GM19324 (cell line): ENCODE data around the gene FMO5.
"Not testable (repeated sequence)": the region's sequence is repeated elsewhere in the genome, so short reads cannot be mapped to it uniquely, and the experiment has no call there.

Source experiments
- ATAC-seq: cut with Tn5 transposase; IDR thresholded peaks from one replicate; pipeline ENCODE4 v1.9.1; 2021; ENCODE audit warnings: mild to moderate bottlenecking, moderate library complexity; ENCODE audit not compliant: unreplicated experiment, low FRiP score

Gene FMO5

GRCh38 chr1:147240131-147240721 lies 15.1 kb upstream of the FMO5 start:
- ATAC-seq, result not testable (repeated sequence)

DNA sequence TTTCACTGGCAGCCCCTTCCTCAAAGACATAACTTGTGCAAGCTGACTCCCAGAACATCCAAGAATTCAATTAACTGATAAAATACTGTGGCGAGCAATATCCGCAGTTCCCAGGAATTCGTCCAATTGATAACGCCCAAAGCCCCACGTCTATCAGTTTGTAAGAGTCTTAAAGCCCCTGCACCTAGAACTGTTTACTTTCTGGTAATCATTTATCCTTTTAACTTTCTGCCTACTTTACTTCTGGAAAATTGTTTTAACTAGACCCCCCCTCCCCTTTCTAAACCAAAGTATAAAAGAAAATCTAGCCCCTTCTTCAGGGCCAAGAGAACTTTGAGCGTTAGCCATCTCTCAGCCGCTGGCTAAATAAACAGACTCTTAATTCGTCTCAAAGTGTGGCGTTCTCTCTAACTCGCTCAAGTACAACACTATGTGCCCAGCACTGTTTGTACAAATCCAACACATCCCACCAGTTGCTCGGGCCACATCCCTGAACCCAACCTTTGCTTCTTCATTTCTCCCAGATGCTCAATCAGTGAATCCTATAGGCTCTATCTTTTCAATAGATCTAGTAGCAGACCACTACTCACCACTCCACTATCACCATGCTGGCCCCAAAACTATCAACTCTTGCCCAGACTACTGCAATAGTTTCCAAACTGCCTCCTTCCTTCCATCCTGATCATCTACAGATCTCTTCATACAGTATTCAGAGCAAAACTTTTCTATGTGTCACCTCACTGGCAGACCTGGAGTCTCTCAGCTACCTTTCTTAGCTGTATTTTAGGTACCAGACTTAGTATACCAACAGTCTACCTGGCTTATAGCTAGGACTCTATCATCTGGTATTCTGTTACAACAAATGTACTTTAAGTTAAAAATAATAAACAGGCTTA lies 14.0 kb upstream of the FMO5 start:
- ATAC-seq, result no peak

- ATAC-seq, result no peak
These were observed 13.1 kb upstream of the FMO5 start for GRCh38 chr1:147238053-147238902.

- ATAC-seq, result no peak
These were observed 12.0 kb upstream of the FMO5 start for GRCh38 chr1:147236959-147237791.

GRCh38 chr1:147236448-147236847 lies 11.3 kb upstream of the FMO5 start:
- ATAC-seq, result no peak

GRCh38 chr1:147235822-147236221 lies 10.7 kb upstream of the FMO5 start:
- no peak for ATAC-seq

- not testable (repeated sequence) for ATAC-seq
These were observed 8.8 kb upstream of the FMO5 start for GRCh38 chr1:147233903-147234302.

DNA sequence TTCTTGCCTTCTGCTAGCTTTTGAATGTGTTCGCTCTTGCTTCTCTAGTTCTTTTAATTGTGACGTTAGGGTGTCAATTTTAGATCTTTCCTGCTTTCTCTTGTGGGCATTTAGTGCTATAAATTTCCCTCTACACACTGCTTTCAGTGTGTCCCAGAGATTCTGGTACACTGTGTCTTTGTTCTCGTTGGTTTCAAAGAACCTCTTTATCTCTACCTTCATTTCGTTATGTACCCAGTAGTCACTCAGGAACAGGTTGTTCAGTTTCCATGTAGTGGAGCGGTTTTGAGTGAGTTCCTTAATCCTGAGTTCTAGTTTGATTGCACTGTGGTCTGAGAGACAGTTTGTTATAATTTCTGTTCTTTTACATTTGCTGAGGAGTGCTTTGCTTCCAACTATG lies 5.9 kb upstream of the FMO5 start:
- not testable (repeated sequence) for ATAC-seq

- no peak for ATAC-seq
These were observed 1.2 kb downstream of the FMO5 start for GRCh38 chr1:147223740-147224615.

- ATAC-seq, result no peak
These were observed 6.5 kb downstream of the FMO5 start for GRCh38 chr1:147218606-147219005.

DNA sequence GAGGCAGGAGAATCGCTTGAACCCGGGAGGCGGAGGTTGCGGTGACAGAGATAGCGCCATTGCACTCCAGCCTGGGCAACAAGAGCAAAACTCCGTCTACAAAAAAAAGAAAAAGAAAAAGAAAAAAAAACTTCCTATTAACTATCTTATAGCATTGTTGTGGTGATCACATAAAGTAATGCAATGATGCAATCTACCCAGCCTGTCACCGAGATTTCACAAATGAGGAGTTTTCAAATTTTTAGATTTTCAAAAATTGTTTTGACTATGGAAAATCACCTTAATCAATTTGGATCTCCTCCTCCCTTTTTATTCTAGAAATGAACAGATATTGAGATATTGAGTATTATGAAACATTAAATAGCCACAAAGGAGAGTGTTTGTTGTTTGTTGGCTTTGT lies 8.0 kb downstream of the FMO5 start:
- no peak for ATAC-seq

DNA sequence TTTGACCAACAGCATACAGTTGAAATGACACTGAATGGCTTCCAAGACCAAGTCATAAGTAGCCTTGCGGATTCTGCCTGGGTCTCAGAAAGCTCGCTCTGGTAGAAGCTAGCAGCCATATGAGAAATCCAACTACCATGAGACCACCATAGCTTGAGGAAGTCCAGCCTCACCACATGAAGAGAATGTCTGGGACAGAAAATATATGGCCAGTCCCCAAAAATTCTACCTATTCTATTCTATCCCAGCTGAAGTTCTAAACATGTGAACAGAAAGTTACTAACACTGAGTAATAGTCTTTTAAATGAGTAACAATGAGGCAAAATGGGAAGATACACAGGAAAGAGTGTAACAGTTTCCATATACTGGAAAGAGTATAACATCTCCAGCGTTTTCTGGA lies 9.0 kb downstream of the FMO5 start:
- ATAC-seq, result no peak

DNA sequence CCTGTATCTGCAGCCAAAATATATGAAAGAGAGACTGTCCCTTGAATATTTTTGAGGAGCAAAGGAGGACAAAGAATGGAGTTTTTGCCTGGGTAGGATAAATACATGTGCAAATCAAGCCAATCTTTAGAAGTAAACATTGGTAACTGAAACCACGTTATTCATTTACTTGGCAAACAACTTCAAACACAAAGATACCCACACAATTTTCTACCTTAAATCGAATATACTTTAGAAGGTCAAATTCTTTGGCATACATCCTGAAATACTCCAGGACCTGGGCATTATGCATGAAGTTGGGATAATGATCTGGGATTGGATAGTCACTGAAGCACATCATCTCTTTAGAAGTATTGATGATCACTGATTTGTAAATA lies 9.6 kb downstream of the FMO5 start:
- no peak for ATAC-seq

DNA sequence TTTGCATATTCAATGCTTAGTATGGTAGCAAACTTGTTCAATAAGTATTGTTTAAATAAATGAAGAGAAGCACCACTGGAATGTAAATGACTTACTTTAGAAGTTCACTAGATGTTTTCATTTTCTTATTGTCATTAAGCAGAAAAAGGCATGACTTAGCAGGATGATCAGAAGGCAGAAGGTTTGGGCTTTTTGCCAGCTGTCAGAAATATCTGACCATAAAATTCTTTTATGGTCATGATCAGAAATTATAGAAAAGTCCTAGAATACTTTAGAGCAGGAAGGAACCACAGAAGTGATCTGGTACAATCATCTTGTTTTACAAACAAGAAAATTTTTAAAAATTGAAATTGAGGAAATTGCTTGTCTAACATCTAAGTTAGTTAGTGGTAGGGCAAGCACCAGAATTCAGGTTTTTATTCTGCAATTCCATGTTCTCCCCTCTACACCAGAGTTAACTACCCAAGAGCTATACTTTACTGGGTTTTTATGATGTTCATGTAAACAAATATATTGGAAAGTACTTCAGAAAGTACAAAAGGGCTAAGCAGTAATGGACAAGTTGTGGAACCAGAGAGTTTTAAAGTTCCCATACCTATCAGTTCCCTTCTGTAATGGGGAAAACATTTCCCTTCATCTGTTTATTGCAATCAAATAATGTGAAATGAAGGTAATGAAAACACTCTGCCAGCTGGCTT lies 10.1 kb downstream of the FMO5 start:
- ATAC-seq, result no peak

DNA sequence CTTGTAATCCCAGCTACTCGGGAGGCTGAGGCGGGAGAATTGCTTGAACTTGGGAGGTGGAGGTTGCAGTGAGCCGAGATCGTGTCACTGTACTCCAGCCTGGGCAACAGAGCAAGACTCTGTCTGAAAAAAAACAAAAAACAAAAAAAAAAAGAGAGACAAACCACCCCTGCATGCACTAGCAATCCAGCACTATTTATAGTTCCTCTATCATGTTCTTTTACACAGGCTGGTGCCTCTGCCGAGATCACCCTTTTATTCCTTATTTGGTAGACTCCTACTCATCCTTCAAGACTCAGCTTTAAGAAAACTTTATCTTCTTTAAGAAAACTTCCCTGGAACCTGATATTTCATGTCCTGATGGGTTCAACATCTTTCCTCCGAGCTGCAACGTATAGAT lies 10.8 kb downstream of the FMO5 start:
- no peak for ATAC-seq

DNA sequence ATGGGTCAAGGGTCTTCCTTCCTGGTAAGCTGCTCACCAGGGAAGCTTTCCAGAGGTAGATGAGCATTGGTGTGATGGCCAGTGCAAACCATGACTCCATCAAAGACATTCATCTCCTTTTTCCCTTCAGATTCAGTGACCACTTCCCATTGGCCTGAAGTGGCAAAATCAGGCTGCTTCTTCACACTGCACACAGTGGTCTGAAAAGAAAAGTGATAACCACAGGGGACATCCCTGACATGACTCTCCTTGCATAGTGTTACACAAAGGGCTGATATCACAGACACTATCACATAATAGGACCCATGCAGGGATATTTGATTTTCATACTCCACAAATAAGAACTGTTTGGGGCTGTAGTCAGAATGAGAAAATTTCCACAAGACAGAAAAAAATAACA lies 11.9 kb downstream of the FMO5 start:
- ATAC-seq, result no peak

- ATAC-seq, result no peak
These were observed 13.6 kb downstream of the FMO5 start for GRCh38 chr1:147211577-147211976.

DNA sequence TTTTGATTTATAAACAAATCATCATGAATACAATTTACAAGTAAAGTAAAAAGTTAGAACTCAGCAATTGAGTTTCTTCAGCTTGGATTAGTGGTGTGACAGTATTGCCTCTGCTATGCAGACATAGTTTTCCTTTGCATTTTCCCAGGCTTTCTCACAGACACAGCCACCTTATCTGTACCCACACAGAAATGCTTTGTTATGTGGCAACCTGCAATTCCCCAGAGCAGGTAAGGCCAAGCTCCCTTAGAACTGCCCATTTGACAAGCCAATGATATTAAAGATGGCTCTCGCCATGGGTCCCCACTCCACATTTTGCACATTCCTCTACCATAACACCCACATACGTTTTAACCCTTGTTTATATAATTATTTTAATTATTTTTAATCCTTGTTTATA lies 14.2 kb downstream of the FMO5 start:
- no peak for ATAC-seq
